SK-N-SH (cell line): Measurements from ENCODE around the gene WDR7. TPM values are rescaled to one million over a fixed set of nuclear protein-coding genes. Genes with fewer than 3 reads are reported as not detected.

Experiments used
- CTCF ChIA-PET: fragments of 300-600, 350-600 bp; formaldehyde crosslinking; extraction: SDS; loops from one replicate; lab custom pipeline; 2021; lab: Yijun Ruan, JAX
- POLR2A ChIA-PET: fragments of 350-600 bp; sonication (Branson Sonifier 250); formaldehyde crosslinking; extraction: SDS; loops from one replicate; lab custom pipeline; 2020; ENCODE audit warnings: antibody characterized with exemption, inconsistent platforms; lab: Yijun Ruan, JAX
- DNase-seq: peaks from one replicate; pipeline ENCODE4 v3.0.0; 2012
- H2AFZ ChIP-seq: fragments of 200-600 bp; sonication (generic); 2 replicates; pipeline ENCODE4 v1.8.1; 2016; ENCODE audit warnings: antibody characterized with exemption, mild to moderate bottlenecking, low read depth
- H3F3A ChIP-seq: fragments of 200-600 bp; sonication (generic); replicated peaks from 2 replicates; pipeline ENCODE3; 2016; ENCODE audit warnings: antibody characterized with exemption, mild to moderate bottlenecking; ENCODE audit not compliant: insufficient read depth
- H3K27ac ChIP-seq, 2 experiments: fragments of 200-500 bp in 1 of 2; fragments of 200-600 bp in 1 of 2; sonication (Bioruptor generic) in 1 of 2; sonication (generic), shearing (Covaris generic) in 1 of 2; 2 replicates each; pipeline versions ENCODE4 v1.5.1 to v1.6.1; 2014 to 2016; ENCODE audit warnings: low read depth in 2 of 2, inconsistent platforms in 1 of 2, low read length in 1 of 2, mild to moderate bottlenecking in 1 of 2, mixed read lengths in 1 of 2
- H3K27me3 ChIP-seq: fragments of 200-600 bp; sonication (generic), shearing (Covaris generic); 2 replicates; pipeline ENCODE4 v1.6.1; 2016; ENCODE audit warnings: mixed run types; ENCODE audit not compliant: insufficient read depth
- H3K36me3 ChIP-seq, 2 experiments: fragments of 200-500 bp in 1 of 2; fragments of 200-600 bp in 1 of 2; sonication (Bioruptor generic) in 1 of 2; sonication (generic) in 1 of 2; replicated peaks in 1 of 2; 2 replicates each; pipeline versions ENCODE3 to v1.5.1; 2014 to 2016; ENCODE audit warnings: low read length in 1 of 2, mild to moderate bottlenecking in 1 of 2; ENCODE audit not compliant: insufficient read depth in 2 of 2, control insufficient read depth in 1 of 2
- H3K4me1 ChIP-seq, 2 experiments: fragments of 200-500 bp in 1 of 2; fragments of 200-600 bp in 1 of 2; sonication (Bioruptor generic) in 1 of 2; sonication (generic), shearing (Covaris generic) in 1 of 2; 2 replicates each; pipeline versions ENCODE4 v1.5.1 to v1.6.1; 2014 to 2016; ENCODE audit warnings: low read depth in 1 of 2, low read length in 1 of 2, mixed run types in 1 of 2; ENCODE audit not compliant: insufficient read depth in 2 of 2, control insufficient read depth in 1 of 2
- H3K4me2 ChIP-seq: fragments of 200-600 bp; sonication (generic), shearing (Covaris generic); 2 replicates; pipeline ENCODE4 v1.6.1; 2017; ENCODE audit warnings: mixed run types
- H3K4me3 ChIP-seq, 2 experiments: fragments of 200-500 bp in 1 of 2; fragments of 200-600 bp in 1 of 2; sonication (Bioruptor generic) in 1 of 2; sonication (generic), shearing (Covaris generic) in 1 of 2; 2 replicates each; pipeline versions ENCODE4 v1.5.1 to v1.8.1; 2014 to 2016; ENCODE audit warnings: low read depth in 2 of 2, inconsistent platforms in 1 of 2, low read length in 1 of 2, mild to moderate bottlenecking in 1 of 2, mixed read lengths in 1 of 2, moderate library complexity in 1 of 2
- H3K79me2 ChIP-seq: fragments of 200-600 bp; sonication (generic); 2 replicates; pipeline ENCODE4 v1.8.1; 2017; ENCODE audit warnings: mild to moderate bottlenecking; ENCODE audit not compliant: insufficient read depth
- H3K9ac ChIP-seq: fragments of 200-600 bp; sonication (generic); 2 replicates; pipeline ENCODE4 v1.6.1; 2017; ENCODE audit warnings: mixed run types
- H3K9me2 ChIP-seq: fragments of 200-600 bp; sonication (generic); 2 replicates; pipeline ENCODE4 v1.6.1; 2017; ENCODE audit warnings: mixed run types
- H3K9me3 ChIP-seq: fragments of 200-600 bp; sonication (generic); 2 replicates; pipeline ENCODE4 v1.6.1; 2017; ENCODE audit warnings: mixed run types, mild to moderate bottlenecking, moderate library complexity
- H4K20me1 ChIP-seq: fragments of 200-600 bp; sonication (generic); 2 replicates; pipeline ENCODE4 v1.6.1; 2017; ENCODE audit warnings: mild to moderate bottlenecking, mixed run types; ENCODE audit not compliant: insufficient read depth
- CHD2 ChIP-seq: fragments of 150-350 bp; IDR thresholded peaks from 2 replicates; pipeline ENCODE4 v1.6.1; 2018; ENCODE audit warnings: low read length; ENCODE audit not compliant: partially characterized antibody
- CTCF ChIP-seq: fragments of 200-600 bp; sonication (generic); IDR thresholded peaks from 2 replicates; pipeline ENCODE4 v1.6.1; 2017; ENCODE audit warnings: antibody characterized with exemption, mild to moderate bottlenecking, moderate library complexity
- EP300 ChIP-seq, 2 experiments: IDR thresholded peaks; 2 replicates each; pipeline versions ENCODE4 v1.4.0 to v1.6.1; 2012; ENCODE audit warnings: borderline replicate concordance in 1 of 2, low read depth in 1 of 2, low read length in 1 of 2
- FOSL2 ChIP-seq: IDR thresholded peaks from 2 replicates; pipeline ENCODE4 v1.4.0; 2012; ENCODE audit warnings: low read depth, mild to moderate bottlenecking, moderate library complexity, borderline replicate concordance
- FOXJ3 ChIP-seq: sonication (generic); formaldehyde crosslinking; IDR thresholded peaks from 2 replicates; pipeline ENCODE4 v1.5.1; 2020; ENCODE audit warnings: mild to moderate bottlenecking, missing genetic modification reagents
- FOXM1 ChIP-seq: IDR thresholded peaks from 2 replicates; pipeline ENCODE4 v1.4.0; 2012; ENCODE audit warnings: low read depth, mild to moderate bottlenecking
- GABPA ChIP-seq: IDR thresholded peaks from 2 replicates; pipeline ENCODE4 v1.4.0; 2012; ENCODE audit warnings: low read depth, mild to moderate bottlenecking
- GATA2 ChIP-seq: sonication (generic); formaldehyde crosslinking; IDR thresholded peaks from 2 replicates; pipeline ENCODE4 v1.5.0; 2020; ENCODE audit warnings: mild to moderate bottlenecking, missing genetic modification reagents
- IRF3 ChIP-seq: fragments of 150-350 bp; IDR thresholded peaks from 2 replicates; pipeline ENCODE4 v1.6.1; 2016; ENCODE audit warnings: mild to moderate bottlenecking, low read depth, low read length
- MAX ChIP-seq: IDR thresholded peaks from 2 replicates; pipeline ENCODE4 v1.4.0; 2012; ENCODE audit warnings: low read depth
- MEF2A ChIP-seq: IDR thresholded peaks from 2 replicates; pipeline ENCODE4 v1.4.0; 2012; ENCODE audit warnings: low read depth, borderline replicate concordance
- MXI1 ChIP-seq: IDR thresholded peaks from 2 replicates; pipeline ENCODE4 v1.6.1; 2012; ENCODE audit warnings: mild to moderate bottlenecking, low read depth, low read length, improper control_type of control experiment
- NFIC ChIP-seq: IDR thresholded peaks from 2 replicates; pipeline ENCODE4 v1.4.0; 2012; ENCODE audit warnings: borderline replicate concordance
- NRF1 ChIP-seq: IDR thresholded peaks from 2 replicates; pipeline ENCODE4 v1.6.1; 2012; ENCODE audit warnings: low read depth, mild to moderate bottlenecking, low read length
- PBX3 ChIP-seq: IDR thresholded peaks from 2 replicates; pipeline ENCODE4; 2012
- POLR2AphosphoS5 ChIP-seq: IDR thresholded peaks from 2 replicates; pipeline ENCODE4 v1.6.1; 2012; ENCODE audit warnings: low read depth, low read length
- RAD21 ChIP-seq: IDR thresholded peaks from 2 replicates; pipeline ENCODE4 v1.6.1; 2012; ENCODE audit warnings: mild to moderate bottlenecking, low read length
- RCOR1 ChIP-seq: fragments of 150-350 bp; IDR thresholded peaks from 2 replicates; pipeline ENCODE4 v1.6.1; 2017; ENCODE audit warnings: antibody characterized with exemption, low read length
- RFX5 ChIP-seq: IDR thresholded peaks from 2 replicates; pipeline ENCODE4 v1.6.1; 2012; ENCODE audit warnings: mild to moderate bottlenecking, improper control_type of control experiment, low read length
- SIN3A ChIP-seq: IDR thresholded peaks from 2 replicates; pipeline ENCODE4 v1.6.1; 2012; ENCODE audit warnings: low read depth, mild to moderate bottlenecking, low read length, moderate library complexity, borderline replicate concordance
- SMC3 ChIP-seq: IDR thresholded peaks from 2 replicates; pipeline ENCODE4 v1.6.1; 2012; ENCODE audit warnings: low read depth, low read length, improper control_type of control experiment
- TAF1 ChIP-seq: IDR thresholded peaks from 2 replicates; pipeline ENCODE4 v1.6.1; 2012; ENCODE audit warnings: low read depth, mild to moderate bottlenecking, low read length, moderate library complexity, borderline replicate concordance
- TEAD4 ChIP-seq: IDR thresholded peaks from 2 replicates; pipeline ENCODE4 v1.4.0; 2012; ENCODE audit warnings: mild to moderate bottlenecking, borderline replicate concordance; ENCODE audit not compliant: insufficient read depth
- USF1 ChIP-seq: IDR thresholded peaks from 2 replicates; pipeline ENCODE4 v1.4.0; 2012; ENCODE audit warnings: low read depth, borderline replicate concordance
- USF2 ChIP-seq: fragments of 150-350 bp; IDR thresholded peaks from 2 replicates; pipeline ENCODE4 v1.6.1; 2017; ENCODE audit warnings: antibody characterized with exemption, low read length, low read depth, borderline replicate concordance
- YY1 ChIP-seq: IDR thresholded peaks from 2 replicates; pipeline ENCODE4 v1.4.0; 2012; ENCODE audit warnings: low read depth, mild to moderate bottlenecking
- WGBS: methylation state at CpG from one replicate; pipeline ENCODE4 v1.1.6; 2017; ENCODE audit warnings: low lambda C conversion rate; 5-methylcytosine and 5-hydroxymethylcytosine counted together
- polyA plus RNA-seq, 3 experiments: library from polyadenylated mRNA; depleted of rRNA; stranded (reverse); fragments of >200 nt; gene quantifications; 2 replicates each; pipeline ENCODE4 v1.2.3, GENCODE V29; 2012

The WDR7 gene
- polyA plus RNA-seq (2012; rRNA removed), result 2.6 and 4.1 TPM in 2 replicates
- polyA plus RNA-seq (2012; cell fraction: cytosol; rRNA removed), result 2.2 and 2.3 TPM in 2 replicates
- polyA plus RNA-seq (2012; cell fraction: nucleus; rRNA removed), result 6.1 and 6.5 TPM in 2 replicates

GRCh38 chr18:56650944-56651770 is at the start of gene WDR7:
Gene WDR7 (plus strand): TSS chr18:56651359. CDS start chr18:56672516, 21,157 bp downstream.
- CTCF ChIA-PET, result interaction anchor here (0.6 to 2.4 kb wide), 4 partner anchors 10 to 714 kb away, joined by 3 to 15 read pairs (median 6); no protein-coding TSS in a partner anchor
- TF ChIP-seq CHD2 (peak; percentile 48), USF1 (peak; percentile 74; the same call in 1 of the 2 replicates), IRF3 (no peak), CTCF (0 out of 2 replicates have a peak, but pooled peaks have one; percentile 16), MXI1 (peak; percentile 86), EP300 (IDR thresholded peaks at IDR 0.05; ENCODE audit: borderline replicate concordance in 1 of 2, low read depth in 1 of 2, low read length in 1 of 2) (no peak), POLR2AphosphoS5 (peak; percentile 73), RFX5 (no peak), SMC3 (no peak), YY1 (peak; percentile 98), PBX3 (peak; percentile 46; the same call in 1 of the 2 replicates), NRF1 (no peak), GABPA (peak; percentile 54), TAF1 (peak; percentile 55), MEF2A (no peak), RAD21 (no peak), TEAD4 (no peak), USF2 (no peak; the same call in 1 of the 2 replicates), RCOR1 (peak; percentile 30; the same call in 1 of the 2 replicates), SIN3A (peak; percentile 63; the same call in 1 of the 2 replicates), FOSL2 (no peak), GATA2 (CRISPR knock-in tag) (peak; percentile 49), MAX (peak; percentile 51; the same call in 1 of the 2 replicates), FOXM1 (no peak), FOXJ3 (CRISPR knock-in tag) (no peak), NFIC (no peak)

More at GRCh38 chr18:56650944-56651770, at the start of gene WDR7:
- Histone ChIP-seq H2AFZ (peak within 1 kb of the TSS; percentile 98), H3K36me3 (no peaks in the 10 kb centered on the region), H3K4me3 (peak within 1 kb of the TSS; percentile 84 to 96), H3K4me1 (peaks cover 0 to 13% of the 10 kb centered on the region in 2 experiments; a peak in 2 of 4 replicates), H3K9me2 (no peaks in the 10 kb centered on the region), H3K27ac (peak within 1 kb of the TSS; percentile 55 to 83; a peak in 3 of 4 replicates), H3F3A (no peaks in the 10 kb centered on the region), H3K4me2 (peak within 1 kb of the TSS; percentile 89), H3K27me3 (no peaks in the 10 kb centered on the region), H3K79me2 (peaks cover 48% of the 10 kb centered on the region), H3K9me3 (no peaks in the 10 kb centered on the region), H3K9ac (peak within 1 kb of the TSS; percentile 62), H4K20me1 (no peaks in the 10 kb centered on the region)
- peak; percentile 82 for DNase-seq
- POLR2A ChIA-PET, result interaction anchor here (0.8 to 2.7 kb wide), 2 partner anchors 9 to 13 kb away, joined by 3 to 10 read pairs; partner anchors contain the start of gene TXNL1
- WGBS, result 2% methylated on average over 33 of the region's 47 CpGs
